Psoas muscle (tissue), 8 donors: ENCODE measurements around the gene PHC2. TPM values are rescaled to one million over a fixed set of nuclear protein-coding genes. Genes with fewer than 3 reads are reported as not detected.

Experiments
- ATAC-seq, 4 donors: fragments of 200-7000 bp; cut with Tn5 transposase; one replicate each; pipeline ENCODE4 v1.9.1; 2020; ENCODE audit warnings: moderate library complexity in 3 of 4, mild to moderate bottlenecking in 2 of 4
- DNase-seq, 2 donors: peaks; one replicate each; pipeline ENCODE4 v3.0.0-alpha.2; 2020
- H3K27ac ChIP-seq: fragments of 200-600 bp; one replicate; pipeline ENCODE4 v1.8.0; 2022
- H3K27me3 ChIP-seq, 3 donors: fragments of 200-600 bp in 1 of 3; one replicate each; pipeline versions ENCODE4 v1.6.1 to v1.8.0; 2013 to 2022; ENCODE audit warnings: low read length in 2 of 3, mild to moderate bottlenecking in 2 of 3, moderate library complexity in 1 of 3; ENCODE audit not compliant: insufficient read depth in 3 of 3
- H3K36me3 ChIP-seq, 2 donors: fragments of 200-600 bp in 1 of 2; one replicate each; pipeline versions ENCODE4 v1.6.1 to v1.8.0; 2013 to 2022; ENCODE audit warnings: low read depth in 1 of 2, mild to moderate bottlenecking in 1 of 2, moderate library complexity in 1 of 2; ENCODE audit not compliant: insufficient read depth in 1 of 2
- H3K4me1 ChIP-seq: fragments of 200-600 bp; one replicate; pipeline ENCODE4 v1.8.0; 2022
- H3K4me3 ChIP-seq: fragments of 200-600 bp; one replicate; pipeline ENCODE4 v1.8.0; 2022; ENCODE audit warnings: mild to moderate bottlenecking
- H3K9me3 ChIP-seq: fragments of 200-600 bp; one replicate; pipeline ENCODE4 v1.8.0; 2022
- WGBS, 3 donors: extraction: QIAGEN DNeasy Blood & Tissue Kit; methylation state at CpG; one replicate each; pipeline versions ENCODE4 v1.1.6 to v1.1.7; 2013; 5-methylcytosine and 5-hydroxymethylcytosine counted together
- intact Hi-C, 2 donors: fragments of 100-400 bp; cut with DNase I; formaldehyde crosslinking; loops; one replicate each; pipeline versions ENCODE4 v1.11.0 to v1.14.2; 2022
- polyA plus RNA-seq, 3 donors: library from polyadenylated mRNA; stranded (reverse); fragments of 200-250 nt; gene quantifications; one replicate each; pipeline ENCODE4 v1.2.3, GENCODE V29; 2013
- total RNA-seq, 4 donors: library from RNA; stranded (reverse); fragmentation: NEBNext Ultra II Directional in 2 of 4; extraction: Animal tissue kit (Norgen Biotek cat#: 25700) in 2 of 4; gene quantifications; one replicate each; pipeline versions ENCODE4 v1.2.1 to v1.2.4, GENCODE V29; 2021 to 2023
- TF ChIP-seq, protein P1 (sequence below): fragments of 200-600 bp; IDR thresholded peaks from one replicate; pipeline ENCODE4 v1.8.0; 2022; ENCODE audit warnings: antibody characterized with exemption
- donor health status: healthy with polysubstance abuse.
- donor health status: DM: no; HTN: no; CAD: no; lungs with moderate emphysema.
- donor health status: Bipolar disorder and iron deficiency.
- donor health status: healthy.
- donor health status: DM: yes; HTN: yes; CAD: no.
- donor health status: DM: no; HTN: no; CAD: no.
- donor health status: DM: no; HTN: no; CAD: no.
- donor health status: DM: yes; HTN: yes; CAD: no.

The PHC2 gene
- total and polyA plus RNA-seq, 7 donors, result 74.1 to 427 (median 338) TPM

DNA sequence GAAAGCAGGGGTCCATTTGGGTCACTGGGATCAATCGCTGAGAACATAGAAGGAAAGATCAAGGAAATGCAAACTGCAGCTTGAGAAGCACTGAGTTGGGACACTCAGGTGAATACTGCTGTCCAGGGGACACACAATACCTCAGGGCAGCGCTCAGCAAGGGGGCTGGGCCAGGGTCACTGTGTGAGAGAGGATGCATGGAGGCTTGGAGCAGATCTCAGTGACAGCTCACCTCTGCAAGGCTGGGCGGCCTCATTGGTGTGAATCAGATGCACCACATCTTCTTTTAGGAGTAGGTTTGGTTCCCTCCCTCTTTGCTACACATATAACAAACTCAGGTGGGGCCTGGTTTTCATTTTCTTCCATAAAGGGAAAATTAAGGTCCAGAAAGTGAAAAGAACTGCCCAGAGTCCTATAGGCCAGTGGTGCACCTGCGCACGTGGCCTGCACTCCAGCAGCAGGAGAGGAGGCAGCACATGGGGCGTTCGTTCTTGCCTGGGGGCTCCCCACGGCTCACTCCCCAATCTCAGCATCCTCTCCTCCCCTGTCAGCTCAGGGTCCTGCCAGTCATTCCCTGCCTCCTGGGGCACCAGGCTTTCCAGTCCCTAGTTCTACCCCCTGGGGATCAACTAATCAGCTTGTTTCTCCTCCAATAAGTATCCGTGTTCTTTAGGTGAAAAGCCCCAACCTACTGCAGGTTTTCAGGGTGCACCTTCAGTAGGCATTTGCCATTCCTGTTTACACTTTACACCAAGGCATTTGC, 111.5 kb downstream of the PHC2 start:
- H3K4me3 ChIP-seq, result no peak overlapping the region
- TF ChIP-seq, protein P1, sequence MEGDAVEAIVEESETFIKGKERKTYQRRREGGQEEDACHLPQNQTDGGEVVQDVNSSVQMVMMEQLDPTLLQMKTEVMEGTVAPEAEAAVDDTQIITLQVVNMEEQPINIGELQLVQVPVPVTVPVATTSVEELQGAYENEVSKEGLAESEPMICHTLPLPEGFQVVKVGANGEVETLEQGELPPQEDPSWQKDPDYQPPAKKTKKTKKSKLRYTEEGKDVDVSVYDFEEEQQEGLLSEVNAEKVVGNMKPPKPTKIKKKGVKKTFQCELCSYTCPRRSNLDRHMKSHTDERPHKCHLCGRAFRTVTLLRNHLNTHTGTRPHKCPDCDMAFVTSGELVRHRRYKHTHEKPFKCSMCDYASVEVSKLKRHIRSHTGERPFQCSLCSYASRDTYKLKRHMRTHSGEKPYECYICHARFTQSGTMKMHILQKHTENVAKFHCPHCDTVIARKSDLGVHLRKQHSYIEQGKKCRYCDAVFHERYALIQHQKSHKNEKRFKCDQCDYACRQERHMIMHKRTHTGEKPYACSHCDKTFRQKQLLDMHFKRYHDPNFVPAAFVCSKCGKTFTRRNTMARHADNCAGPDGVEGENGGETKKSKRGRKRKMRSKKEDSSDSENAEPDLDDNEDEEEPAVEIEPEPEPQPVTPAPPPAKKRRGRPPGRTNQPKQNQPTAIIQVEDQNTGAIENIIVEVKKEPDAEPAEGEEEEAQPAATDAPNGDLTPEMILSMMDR, result no peak
- ATAC-seq, result peak in 3 of 4 donors; percentile 4 to 9 (median 5)

DNA sequence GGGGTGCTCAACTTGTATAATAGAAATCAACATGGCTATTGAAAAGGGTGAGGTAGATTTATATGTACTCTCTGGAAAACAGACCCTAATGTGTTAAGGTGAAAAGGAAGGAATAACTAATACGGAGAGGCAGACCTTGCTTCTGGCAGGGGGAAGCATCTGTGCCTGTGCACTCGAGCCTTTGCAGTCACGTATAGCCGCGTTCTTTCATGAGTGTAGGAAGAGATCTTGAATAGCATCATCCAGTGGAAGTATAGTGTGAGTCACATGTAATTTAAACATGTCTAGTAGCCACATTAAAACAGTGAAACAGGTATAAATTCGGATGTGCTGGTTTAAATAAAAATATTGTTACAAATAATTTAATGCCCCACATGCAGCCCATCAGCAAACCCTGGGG, 112.9 kb downstream of the PHC2 start:
- no peak for ATAC-seq
- WGBS, 3 donors, result 59 to 69% (median 64%) methylated on average over 6 of the region's 6 CpGs
- H3K36me3 ChIP-seq, result peaks cover 0 to 11% of the 10 kb centered on the region in 2 donors
- H3K4me1 ChIP-seq, result no peaks in the 10 kb centered on the region
- no peaks in the 10 kb centered on the region for H3K9me3 ChIP-seq
- TF ChIP-seq, protein P1, result no peak
- H3K4me3 ChIP-seq, result no peak overlapping the region
- no peaks in the 10 kb centered on the region for H3K27me3 ChIP-seq
- no peak overlapping the region for H3K27ac ChIP-seq
- no peak for DNase-seq
- intact Hi-C loops, result no loop called here

More for the DNA sequence above, 111.5 kb downstream of the PHC2 start:
- H3K9me3 ChIP-seq, result no peaks in the 10 kb centered on the region
- peaks cover 8 to 25% of the 10 kb centered on the region in 2 donors for H3K36me3 ChIP-seq
- intact Hi-C loops, result no loop called here
- no peaks in the 10 kb centered on the region for H3K27me3 ChIP-seq
- no peak for DNase-seq
- 89% methylated on average over 8 to 9 of the region's 9 CpGs for WGBS, 3 donors
- H3K27ac ChIP-seq, result no peak overlapping the region
- no peaks in the 10 kb centered on the region for H3K4me1 ChIP-seq

DNA sequence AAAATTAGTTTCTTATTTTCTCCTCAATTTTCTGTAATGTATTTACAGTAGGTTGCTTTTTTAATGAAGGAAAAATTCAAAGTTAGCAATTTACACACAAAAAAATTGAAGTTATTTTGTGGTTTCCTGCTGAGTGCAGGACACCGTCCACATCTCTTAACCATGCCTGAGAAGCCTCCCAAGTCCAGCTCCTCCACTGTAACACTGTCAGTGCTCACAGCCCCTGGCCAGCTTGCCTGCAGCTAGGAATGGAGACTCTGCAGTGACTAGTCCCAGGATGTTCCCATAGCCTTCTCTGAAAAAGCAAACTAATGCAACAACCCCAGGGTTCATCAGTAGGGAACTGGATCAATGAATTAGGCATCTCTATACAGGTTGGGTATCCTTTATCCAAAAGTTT, 113.5 kb downstream of the PHC2 start:
- 61 to 64% (median 63%) methylated on average over 1 of the region's 1 CpG for WGBS, 3 donors
- Histone ChIP-seq H3K9me3 (no peaks in the 10 kb centered on the region), H3K4me1 (no peaks in the 10 kb centered on the region), H3K27me3 (no peaks in the 10 kb centered on the region), H3K4me3 (no peak overlapping the region), H3K36me3 (peaks cover 0 to 5% of the 10 kb centered on the region in 2 donors), H3K27ac (no peak overlapping the region)
- TF ChIP-seq, protein P1, result no peak
- DNase-seq (no peak), ATAC-seq (no peak)
- intact Hi-C loops, result no loop called here

DNA sequence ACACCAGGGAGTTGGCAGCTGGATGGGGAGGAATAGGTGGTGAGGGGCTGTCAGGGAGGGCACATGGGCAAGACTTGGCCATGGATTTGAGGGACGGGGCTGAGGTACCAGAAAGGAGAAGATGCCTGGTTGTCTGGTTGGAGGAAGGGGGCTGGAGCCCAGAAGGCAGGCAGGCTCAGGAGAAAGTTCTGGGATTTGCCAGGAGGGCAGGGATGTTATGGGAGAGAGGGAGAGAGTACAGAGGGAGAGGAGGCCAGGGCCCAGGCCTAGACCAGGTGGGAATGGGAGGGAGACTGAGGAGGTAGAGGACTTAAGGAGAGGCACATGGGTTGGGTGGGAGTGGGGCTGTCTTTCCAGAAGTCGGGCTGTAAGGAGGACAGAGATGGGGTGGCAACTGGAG, 114.3 kb downstream of the PHC2 start:
- H3K27me3 ChIP-seq, result no peaks in the 10 kb centered on the region
- H3K36me3 ChIP-seq, result no peaks in the 10 kb centered on the region
- H3K4me1 ChIP-seq, result no peaks in the 10 kb centered on the region
- DNase-seq, result no peak
- TF ChIP-seq, protein P1, result no peak
- ATAC-seq, result no peak
- no peak overlapping the region for H3K4me3 ChIP-seq
- no peak overlapping the region for H3K27ac ChIP-seq
- no peaks in the 10 kb centered on the region for H3K9me3 ChIP-seq
- 60 to 89% (median 68%) methylated on average over 2 of the region's 2 CpGs for WGBS, 3 donors
- intact Hi-C loops, result no loop called here

DNA sequence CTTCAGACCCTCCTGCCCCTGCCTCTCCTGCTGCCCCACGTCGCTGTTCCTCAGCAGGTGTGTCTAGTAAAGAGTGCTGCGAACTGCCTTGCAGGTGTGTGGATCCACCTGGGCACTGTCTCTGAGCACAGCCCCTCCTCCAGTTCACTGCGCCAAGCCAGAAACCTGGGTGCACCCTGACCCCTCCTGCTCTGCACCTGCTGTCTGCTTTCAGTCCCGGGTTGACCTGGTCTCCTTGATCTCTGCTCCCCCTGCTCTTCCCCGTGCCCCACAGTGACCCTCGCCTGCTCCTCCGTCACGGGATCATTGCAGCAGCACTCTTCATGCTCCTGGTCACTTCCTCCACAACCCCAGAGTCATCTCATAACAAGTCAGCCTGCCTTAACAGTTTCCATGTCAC, 116.5 kb downstream of the PHC2 start:
- Histone ChIP-seq H3K27ac (no peak overlapping the region), H3K27me3 (no peaks in the 10 kb centered on the region), H3K4me1 (no peaks in the 10 kb centered on the region), H3K4me3 (no peak overlapping the region), H3K9me3 (no peaks in the 10 kb centered on the region), H3K36me3 (no peaks in the 10 kb centered on the region)
- no peak for ATAC-seq
- WGBS, 3 donors, result 89 to 91% (median 89%) methylated on average over 9 of the region's 9 CpGs
- intact Hi-C loops, result no loop called here
- DNase-seq, result no peak
- TF ChIP-seq, protein P1, result no peak
